Stromal cell of bone marrow (primary cell): Measurements from ENCODE around the gene UBE3B.

Experiments used
- DNase-seq: peaks from one replicate; pipeline ENCODE4 v3.0.0-alpha.2; 2012; ENCODE audit warnings: low read depth

UBE3B gene

GRCh38 chr12:109577311-109577710 is 99.9 kb downstream of the UBE3B start:
- no peak for DNase-seq

GRCh38 chr12:109578330-109578927 is 101.0 kb downstream of the UBE3B start:
- DNase-seq, result no peak

DNA sequence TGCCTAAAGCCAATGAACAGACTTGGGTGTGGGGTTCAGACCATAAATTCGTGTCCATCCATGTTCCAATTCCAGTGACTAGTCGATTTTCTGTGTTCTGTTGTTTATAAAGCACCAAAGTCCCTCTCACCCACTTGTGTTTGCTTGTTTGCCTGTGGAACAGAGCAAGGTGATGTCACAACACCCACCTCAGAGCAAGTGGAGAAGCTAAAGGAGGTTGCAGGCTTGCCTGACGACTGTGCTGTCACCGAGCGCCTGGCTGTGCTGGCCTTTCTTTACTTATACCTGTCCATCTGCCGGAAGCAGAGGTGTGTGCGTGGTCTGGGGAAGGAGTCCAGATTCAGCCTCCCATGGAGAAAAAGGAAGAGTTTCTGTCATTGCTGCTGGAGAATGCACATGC is 102.2 kb downstream of the UBE3B start:
- no peak for DNase-seq

GRCh38 chr12:109580272-109580671 is 102.8 kb downstream of the UBE3B start:
- no peak for DNase-seq

- no peak for DNase-seq
Measured at GRCh38 chr12:109580684-109581333, 103.4 kb downstream of the UBE3B start.

GRCh38 chr12:109581334-109581691 is 103.9 kb downstream of the UBE3B start:
- DNase-seq, result no peak

GRCh38 chr12:109581856-109582255 is 104.4 kb downstream of the UBE3B start:
- DNase-seq, result no peak

DNA sequence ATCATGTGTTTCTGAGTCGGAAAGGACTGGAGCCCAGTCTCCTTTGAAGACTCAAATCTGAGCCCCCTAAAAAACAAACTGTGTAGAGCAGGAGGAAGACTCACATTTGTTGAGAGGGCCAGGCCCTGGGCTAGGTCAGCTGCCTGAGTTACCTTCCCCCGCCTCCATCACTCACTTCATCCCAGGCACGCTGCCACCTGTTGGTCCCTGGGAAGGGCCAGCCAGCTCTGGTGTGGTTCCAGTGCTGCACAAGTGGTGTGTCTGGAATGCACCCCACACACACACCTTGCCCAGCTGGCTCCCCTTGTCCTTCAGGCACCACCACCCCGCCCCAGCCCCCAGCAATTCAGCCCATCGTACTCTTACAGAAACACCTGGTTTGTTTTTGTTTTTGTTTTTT is 105.2 kb downstream of the UBE3B start:
- DNase-seq, result no peak

- no peak for DNase-seq
Measured at GRCh38 chr12:109583733-109584132, 106.3 kb downstream of the UBE3B start.
